Ectodermal cell (in vitro differentiated cells): ENCODE measurements around the gene JMJD1C.

Source experiments
- H3K27ac ChIP-seq: 2 replicates; pipeline ENCODE4 v1.7.0; 2013; ENCODE audit warnings: mild to moderate bottlenecking, low read depth, low read length; ENCODE audit not compliant: insufficient read depth, poor library complexity, severe bottlenecking
- H3K27me3 ChIP-seq: 2 replicates; pipeline ENCODE4 v1.7.0; 2013; ENCODE audit warnings: mild to moderate bottlenecking, low read length; ENCODE audit not compliant: insufficient read depth, control insufficient read depth, poor library complexity, severe bottlenecking
- H3K36me3 ChIP-seq: one replicate; pipeline ENCODE4 v1.7.0; 2013; ENCODE audit warnings: low read length; ENCODE audit not compliant: control insufficient read depth, insufficient read depth
- H3K4me1 ChIP-seq: one replicate; pipeline ENCODE4 v1.7.0; 2013; ENCODE audit warnings: low read length; ENCODE audit not compliant: control insufficient read depth, insufficient read depth
- H3K4me3 ChIP-seq: 2 replicates; pipeline ENCODE4 v1.7.0; 2013; ENCODE audit warnings: low read depth, low read length, control low read depth; ENCODE audit not compliant: insufficient read depth
- H3K9me3 ChIP-seq: 2 replicates; pipeline ENCODE4 v1.7.0; 2013; ENCODE audit warnings: mild to moderate bottlenecking, low read length, moderate library complexity; ENCODE audit not compliant: control insufficient read depth
- WGBS, 2 experiments: methylation state at CpG; one replicate each; pipeline ENCODE4 v1.1.7; 2013; ENCODE audit warnings: missing lambda C conversion rate in 2 of 2; 5-methylcytosine and 5-hydroxymethylcytosine counted together

JMJD1C gene

DNA sequence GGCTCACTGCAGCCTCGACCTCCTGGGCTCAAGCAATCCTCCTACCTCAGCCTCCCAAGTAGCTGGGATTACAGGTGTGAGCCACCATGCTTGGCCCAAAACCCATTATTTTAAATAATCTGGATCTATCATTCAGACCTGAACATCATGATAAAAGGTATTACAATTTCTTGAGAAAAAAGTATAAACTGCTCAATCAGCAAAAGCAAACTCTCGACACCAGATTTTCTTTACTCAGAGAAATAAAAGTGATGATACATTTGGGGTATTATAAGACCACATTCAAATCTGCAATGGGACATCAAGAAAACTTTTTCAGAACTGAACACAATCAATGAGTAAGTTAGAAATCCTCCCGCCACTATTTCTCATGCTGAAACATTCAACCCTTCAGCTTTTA is 41.2 kb downstream of the JMJD1C start:
- Histone ChIP-seq H3K36me3 (no peaks in the 10 kb centered on the region), H3K27me3 (no peaks in the 10 kb centered on the region), H3K27ac (no peak overlapping the region), H3K9me3 (no peaks in the 10 kb centered on the region), H3K4me1 (no peaks in the 10 kb centered on the region), H3K4me3 (no peak overlapping the region)
- WGBS, 2 experiments, result 95 to 96% methylated on average over 2 to 3 of the region's 3 CpGs

DNA sequence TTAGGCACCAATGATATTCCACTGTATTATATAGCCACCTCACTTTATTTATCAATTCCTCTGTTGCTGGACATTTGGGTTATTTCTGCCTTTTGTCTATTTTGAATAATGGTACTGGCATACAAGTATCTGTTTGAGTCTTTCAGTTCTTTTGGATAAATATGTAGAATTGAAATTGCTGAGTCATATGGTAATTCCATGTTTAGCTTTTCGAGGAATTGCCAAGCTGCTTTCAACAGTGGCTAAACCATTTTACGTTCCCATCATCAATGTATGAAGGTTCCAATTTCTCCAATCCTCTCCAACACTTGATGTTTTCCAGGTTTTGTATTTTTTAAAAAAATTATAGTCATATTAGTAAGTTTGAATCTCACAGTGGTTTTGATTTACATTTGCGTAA is 42.3 kb downstream of the JMJD1C start:
- WGBS, 2 experiments, result 82 to 100% methylated on average over 1 to 3 of the region's 3 CpGs
- no peak overlapping the region for H3K4me3 ChIP-seq

DNA sequence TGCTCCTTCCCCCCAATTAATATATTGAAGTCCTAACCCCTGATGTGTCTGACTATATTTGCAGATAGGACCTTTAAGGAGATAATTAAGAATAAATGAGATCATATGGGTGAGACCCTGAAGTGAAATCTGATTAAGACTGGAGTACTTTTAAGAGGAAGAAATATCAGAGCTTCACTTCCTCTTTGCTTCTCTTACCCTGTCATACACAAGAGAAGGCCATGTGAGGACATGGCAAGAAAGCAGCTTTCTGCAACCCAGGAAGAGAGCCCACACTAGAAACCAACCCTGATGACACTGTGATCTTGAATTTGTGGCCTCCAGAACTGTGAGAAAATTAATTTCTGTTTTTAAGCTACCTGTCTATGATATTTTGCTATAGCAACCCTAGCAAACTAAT is 44.2 kb downstream of the JMJD1C start:
- no peaks in the 10 kb centered on the region for H3K27me3 ChIP-seq
- H3K9me3 ChIP-seq, result no peaks in the 10 kb centered on the region
- H3K27ac ChIP-seq, result no peak overlapping the region
- peaks cover 6% of the 10 kb centered on the region for H3K4me1 ChIP-seq
- H3K36me3 ChIP-seq, result no peaks in the 10 kb centered on the region
- H3K4me3 ChIP-seq, result no peak overlapping the region

More for the DNA sequence above, 42.3 kb downstream of the JMJD1C start:
- Histone ChIP-seq H3K27ac (no peak overlapping the region), H3K9me3 (no peaks in the 10 kb centered on the region), H3K27me3 (no peaks in the 10 kb centered on the region), H3K4me1 (no peaks in the 10 kb centered on the region), H3K36me3 (no peaks in the 10 kb centered on the region)

DNA sequence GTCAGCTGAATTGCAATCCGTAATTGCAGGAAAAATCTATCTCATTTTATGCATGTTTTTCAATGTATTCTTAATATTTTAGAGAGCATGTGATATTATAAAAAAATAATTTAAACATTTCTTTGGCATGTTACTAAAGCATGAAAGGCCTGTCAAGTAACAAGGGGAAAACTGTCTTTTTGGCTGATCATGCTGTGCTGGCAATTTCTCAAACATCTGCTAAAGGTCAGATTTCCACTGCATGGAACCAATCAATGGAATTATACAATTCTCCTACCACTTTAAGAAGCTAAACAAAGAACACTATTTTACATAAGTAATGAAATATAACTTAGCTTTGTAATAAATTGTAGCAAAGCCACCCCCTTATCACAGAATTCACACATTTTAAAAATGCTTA is 49.4 kb downstream of the JMJD1C start:
- WGBS, 2 experiments, result no CpG with 5 or more reads among the region's 1 CpG
- Histone ChIP-seq H3K36me3 (no peaks in the 10 kb centered on the region), H3K27me3 (no peaks in the 10 kb centered on the region), H3K9me3 (no peaks in the 10 kb centered on the region), H3K27ac (no peak overlapping the region), H3K4me3 (no peak overlapping the region), H3K4me1 (peaks cover 6% of the 10 kb centered on the region)

DNA sequence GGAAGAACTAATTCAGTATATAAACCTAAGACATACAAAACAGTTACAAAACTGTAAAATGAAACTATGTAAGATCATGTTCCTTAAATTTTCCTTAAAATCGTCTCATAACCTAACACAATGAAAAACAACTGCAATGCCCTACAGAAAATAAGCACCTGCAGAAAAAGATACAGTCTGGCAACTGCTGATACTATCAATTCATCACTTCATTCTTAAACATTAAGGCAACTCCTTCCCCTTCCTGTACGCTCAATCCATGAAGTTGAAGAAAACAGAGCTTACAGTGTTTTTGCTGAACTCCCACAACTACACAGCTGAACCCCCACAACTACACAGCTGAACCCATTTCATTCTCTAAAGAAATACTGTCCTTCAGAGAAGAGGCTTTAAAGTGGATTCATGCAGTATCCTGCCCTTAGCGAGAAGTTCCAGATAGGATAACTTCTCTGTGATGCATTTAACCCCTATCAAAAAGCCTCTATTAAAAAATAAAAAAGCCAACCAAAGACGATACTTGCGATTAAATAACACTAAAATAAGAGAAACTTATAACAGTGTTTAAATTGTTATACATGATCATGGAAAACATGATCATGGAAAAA is 50.0 kb downstream of the JMJD1C start:
- 90 to 97% methylated on average over 3 to 5 of the region's 5 CpGs for WGBS, 2 experiments
- H3K4me1 ChIP-seq, result peaks cover 6% of the 10 kb centered on the region
- H3K27me3 ChIP-seq, result no peaks in the 10 kb centered on the region
- no peaks in the 10 kb centered on the region for H3K9me3 ChIP-seq
- H3K36me3 ChIP-seq, result no peaks in the 10 kb centered on the region
- no peak overlapping the region for H3K4me3 ChIP-seq
- no peak overlapping the region for H3K27ac ChIP-seq

DNA sequence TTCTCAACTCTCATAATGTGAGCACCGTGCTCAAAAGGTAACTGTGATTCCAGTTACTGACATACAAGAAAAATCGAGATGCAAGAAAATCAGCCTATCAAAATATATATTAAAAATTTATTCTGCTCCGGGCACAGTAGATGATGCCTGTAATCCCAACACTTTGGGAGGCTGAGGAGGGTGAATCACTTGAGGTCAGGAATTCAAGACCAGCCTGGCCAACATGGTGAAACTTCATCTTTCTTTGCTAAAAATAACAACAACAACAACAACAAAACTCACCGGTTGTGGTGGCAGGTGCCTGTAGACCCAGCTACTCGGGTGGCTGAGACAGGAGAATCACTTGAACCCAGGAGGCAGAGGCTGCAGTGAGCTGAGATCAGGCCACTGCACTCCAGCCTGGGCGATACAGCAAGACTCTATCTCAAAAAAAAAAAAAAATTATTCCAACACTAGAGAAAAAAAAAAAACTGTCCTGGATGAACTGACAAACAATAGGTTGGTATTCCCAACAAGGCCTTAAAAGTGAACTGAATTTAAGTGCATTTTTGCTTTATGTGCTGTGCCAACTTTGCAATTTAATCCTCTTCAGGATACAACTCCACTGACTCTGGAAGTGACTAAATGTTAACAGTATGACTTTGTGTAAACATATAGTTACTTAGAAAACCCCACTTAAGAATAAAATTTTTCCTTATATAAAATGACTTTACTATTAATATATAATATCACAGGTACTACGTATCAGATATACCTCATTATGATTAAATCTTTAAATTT is 51.1 kb downstream of the JMJD1C start:
- H3K4me3 ChIP-seq, result no peak overlapping the region
- no peak overlapping the region for H3K27ac ChIP-seq
- WGBS, 2 experiments, result 97 to 98% methylated on average over 6 of the region's 7 CpGs
- H3K36me3 ChIP-seq, result no peaks in the 10 kb centered on the region
- H3K27me3 ChIP-seq, result no peaks in the 10 kb centered on the region
- H3K9me3 ChIP-seq, result no peaks in the 10 kb centered on the region
- H3K4me1 ChIP-seq, result peaks cover 6% of the 10 kb centered on the region

DNA sequence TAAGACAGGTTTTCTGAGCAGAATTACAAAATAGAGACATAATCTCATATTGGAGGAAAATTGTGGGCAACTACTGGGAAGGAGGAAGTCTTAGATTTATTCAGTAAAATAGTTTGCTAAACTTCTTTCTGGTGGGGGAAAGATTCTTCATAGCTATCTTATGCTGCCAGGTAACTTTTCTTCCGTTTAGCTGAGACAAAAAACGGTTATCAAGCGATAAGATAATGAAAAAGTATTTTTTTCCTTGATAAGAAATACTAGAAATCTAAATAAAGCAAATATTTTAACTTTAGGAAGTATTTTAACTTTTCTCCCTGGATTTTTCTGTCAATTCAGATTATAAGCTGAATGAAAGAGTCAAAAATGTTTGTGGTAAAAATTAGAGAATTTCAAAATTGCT is 52.3 kb downstream of the JMJD1C start:
- Histone ChIP-seq H3K36me3 (no peaks in the 10 kb centered on the region), H3K4me1 (peaks cover 6% of the 10 kb centered on the region), H3K27me3 (no peaks in the 10 kb centered on the region), H3K4me3 (no peak overlapping the region), H3K27ac (no peak overlapping the region), H3K9me3 (no peaks in the 10 kb centered on the region)
- WGBS, 2 experiments, result no CpG with 5 or more reads among the region's 3 CpGs

DNA sequence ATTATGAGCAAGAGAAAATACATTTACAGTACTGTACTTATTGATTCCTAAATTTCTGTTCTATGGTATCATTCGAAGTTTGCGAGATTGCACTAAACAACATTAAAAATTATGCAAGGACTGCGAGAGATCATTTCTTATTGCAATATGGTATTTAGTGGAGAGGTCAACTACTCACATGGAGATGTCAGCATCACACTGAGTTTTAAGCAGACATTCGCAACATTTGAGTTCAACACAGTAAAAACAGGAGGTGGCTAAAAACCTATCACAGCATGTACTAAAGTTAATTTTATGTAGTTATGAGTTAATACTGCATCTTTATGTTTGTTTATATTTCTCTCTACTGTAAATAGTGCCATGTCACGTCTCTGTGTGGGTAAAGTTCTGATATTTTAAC is 53.5 kb downstream of the JMJD1C start:
- Histone ChIP-seq H3K36me3 (no peaks in the 10 kb centered on the region), H3K9me3 (no peaks in the 10 kb centered on the region), H3K4me1 (no peaks in the 10 kb centered on the region), H3K27me3 (no peaks in the 10 kb centered on the region), H3K4me3 (no peak overlapping the region), H3K27ac (no peak overlapping the region)
- 96 to 98% methylated on average over 4 of the region's 5 CpGs for WGBS, 2 experiments

DNA sequence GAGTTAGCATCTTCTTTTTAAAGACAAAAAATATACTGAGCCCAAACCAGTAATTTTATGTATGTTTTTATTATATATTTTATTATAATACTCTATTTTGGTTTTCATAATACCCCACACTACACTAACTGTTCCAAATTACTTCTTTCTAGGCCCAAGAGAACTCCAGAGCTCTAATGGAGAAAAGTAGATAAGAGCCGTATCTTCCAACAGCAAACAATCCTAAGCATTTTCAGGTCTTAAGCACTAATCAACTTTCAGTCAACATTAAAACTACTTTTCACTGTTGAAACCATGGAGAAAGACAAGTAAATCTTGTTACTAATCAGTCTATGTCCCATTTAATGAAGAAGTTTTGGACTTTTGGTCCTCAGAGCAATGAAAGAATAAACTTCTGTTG is 55.1 kb downstream of the JMJD1C start:
- Histone ChIP-seq H3K27me3 (no peaks in the 10 kb centered on the region), H3K36me3 (no peaks in the 10 kb centered on the region), H3K9me3 (no peaks in the 10 kb centered on the region), H3K4me3 (no peak overlapping the region), H3K4me1 (no peaks in the 10 kb centered on the region), H3K27ac (no peak overlapping the region)
- WGBS, 2 experiments, result 90 to 93% methylated on average over 1 of the region's 1 CpG

DNA sequence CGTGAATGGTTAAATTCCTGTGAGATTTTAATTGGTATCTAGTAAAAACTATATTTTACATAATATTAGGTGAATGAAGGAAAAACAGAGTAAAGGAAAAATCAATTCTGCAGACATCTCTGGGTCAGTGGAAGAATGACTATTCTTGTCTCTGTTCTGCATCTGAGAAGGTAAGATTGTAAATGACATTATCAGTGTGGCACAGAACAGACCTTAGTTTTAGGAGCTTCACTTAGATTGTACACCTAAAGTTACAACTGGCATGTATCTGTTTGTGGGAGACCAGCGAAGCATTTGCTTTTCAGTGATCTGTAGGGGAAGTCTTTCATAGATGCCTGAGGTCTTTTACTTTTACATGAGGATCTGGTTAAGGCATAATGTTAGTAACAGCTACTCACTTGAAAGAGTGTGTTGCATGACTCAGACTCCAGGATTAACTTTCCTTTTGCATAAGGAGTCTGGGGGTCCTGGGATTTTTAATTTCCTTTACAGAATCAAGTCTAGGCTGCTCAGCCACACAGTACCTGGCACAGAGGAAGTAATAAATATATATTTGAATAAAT is 56.2 kb downstream of the JMJD1C start:
- Histone ChIP-seq H3K4me3 (no peak overlapping the region), H3K36me3 (no peaks in the 10 kb centered on the region), H3K4me1 (no peaks in the 10 kb centered on the region), H3K27me3 (no peaks in the 10 kb centered on the region), H3K9me3 (no peaks in the 10 kb centered on the region), H3K27ac (no peak overlapping the region)
- 82 to 90% methylated on average over 1 to 2 of the region's 2 CpGs for WGBS, 2 experiments
